PC-9 (cell line): ENCODE measurements around the gene SIAH3.

ENCODE experiments used
- EZH2 ChIP-seq: fragments of 200-600 bp; sonication (generic); IDR thresholded peaks from 2 replicates; pipeline ENCODE4 v1.8.0; 2017; ENCODE audit warnings: antibody characterized with exemption, low read depth
- TF ChIP-seq, protein P1 (sequence below): fragments of 200-600 bp; sonication (generic); conservative IDR thresholded peaks from 2 replicates; pipeline ENCODE4 v1.6.1; 2017; ENCODE audit warnings: mixed run types, antibody characterized with exemption, mild to moderate bottlenecking, moderate library complexity

DNA sequence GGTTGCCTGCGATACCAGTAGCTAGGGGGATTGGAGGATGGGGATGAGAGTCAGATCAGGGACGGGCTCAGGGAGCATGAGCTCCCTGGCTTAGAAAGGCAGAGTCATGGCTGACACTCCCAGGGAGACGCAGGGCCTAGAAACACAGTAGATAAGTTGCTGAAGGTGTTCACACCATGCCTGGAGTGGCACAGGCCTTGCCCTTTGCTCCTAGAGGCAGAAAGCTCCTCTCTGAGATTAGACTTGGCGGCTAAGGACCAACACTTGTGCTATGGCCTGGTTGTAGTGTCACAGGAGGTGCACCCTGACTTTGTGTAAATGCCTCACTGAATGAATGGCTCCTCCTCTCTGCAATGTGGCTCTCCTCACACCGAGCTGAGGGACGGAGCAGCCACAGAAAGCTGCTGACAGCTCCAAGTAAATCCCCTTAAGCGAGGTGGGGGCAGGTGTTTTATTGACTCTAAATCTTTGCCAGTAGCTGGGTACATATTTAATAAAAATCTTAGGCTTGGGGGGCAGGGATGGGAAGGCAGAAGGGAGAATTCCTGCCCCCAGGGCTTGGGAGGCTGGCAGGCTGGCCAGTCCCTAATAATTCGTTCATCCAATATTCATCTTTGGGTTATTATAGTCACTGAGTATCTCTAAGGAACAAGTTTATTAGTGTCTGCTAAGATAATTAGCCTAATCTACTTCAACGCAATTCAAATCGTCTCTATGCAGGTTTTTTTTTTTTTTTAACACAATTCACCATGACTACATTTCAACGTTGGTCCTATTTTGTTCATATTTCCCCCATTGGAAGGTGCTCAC lies 54.9 kb downstream of the SIAH3 start:
- TF ChIP-seq, protein P1, sequence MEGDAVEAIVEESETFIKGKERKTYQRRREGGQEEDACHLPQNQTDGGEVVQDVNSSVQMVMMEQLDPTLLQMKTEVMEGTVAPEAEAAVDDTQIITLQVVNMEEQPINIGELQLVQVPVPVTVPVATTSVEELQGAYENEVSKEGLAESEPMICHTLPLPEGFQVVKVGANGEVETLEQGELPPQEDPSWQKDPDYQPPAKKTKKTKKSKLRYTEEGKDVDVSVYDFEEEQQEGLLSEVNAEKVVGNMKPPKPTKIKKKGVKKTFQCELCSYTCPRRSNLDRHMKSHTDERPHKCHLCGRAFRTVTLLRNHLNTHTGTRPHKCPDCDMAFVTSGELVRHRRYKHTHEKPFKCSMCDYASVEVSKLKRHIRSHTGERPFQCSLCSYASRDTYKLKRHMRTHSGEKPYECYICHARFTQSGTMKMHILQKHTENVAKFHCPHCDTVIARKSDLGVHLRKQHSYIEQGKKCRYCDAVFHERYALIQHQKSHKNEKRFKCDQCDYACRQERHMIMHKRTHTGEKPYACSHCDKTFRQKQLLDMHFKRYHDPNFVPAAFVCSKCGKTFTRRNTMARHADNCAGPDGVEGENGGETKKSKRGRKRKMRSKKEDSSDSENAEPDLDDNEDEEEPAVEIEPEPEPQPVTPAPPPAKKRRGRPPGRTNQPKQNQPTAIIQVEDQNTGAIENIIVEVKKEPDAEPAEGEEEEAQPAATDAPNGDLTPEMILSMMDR = no peak
- TF ChIP-seq EZH2 = no peak
